ENCODE results near the gene SIX2. TPM values are rescaled to one million over a fixed set of nuclear protein-coding genes. Genes with fewer than 3 reads are reported as not detected.

SIX2 gene
- total RNA-seq, 1 experiment from 2014 or later, result 0.51 TPM

- intact Hi-C loops (cut with micrococcal nuclease; ENCODE audit: unreplicated experiment) (no loop called here), in situ Hi-C loops (cut with HindIII; ENCODE audit: low pct_unique_long_range_greater_than_20kb, low sequenced_read_pairs) (no loop called here)
- DNase-seq (ENCODE audit: low read depth, low spot score) (no peak), ATAC-seq (no peak)
- Histone ChIP-seq H3K27ac (ENCODE audit: low read length) (no peak overlapping the region), H3K27me3 (ENCODE audit: control insufficient read depth, insufficient read depth, low read length) (peaks cover 16% of the 10 kb centered on the region), H3K9me3 (ENCODE audit: control insufficient read depth, insufficient read depth, low read depth, low read length) (no peaks in the 10 kb centered on the region), H3K36me3 (ENCODE audit: control insufficient read depth, insufficient read depth, low read length) (no peaks in the 10 kb centered on the region), H3K4me1 (ENCODE audit: control insufficient read depth, insufficient read depth, low read length) (no peaks in the 10 kb centered on the region), H3K4me3 (ENCODE audit: low read depth in 2 of 2, low read length in 2 of 2) (no peak overlapping the region)
- no TSS peak for BruUV-seq (replicated peaks)
- TF ChIP-seq TCF7L2 (IDR thresholded peaks at IDR 0.05; ENCODE audit: low read depth, low read length) (no peak), SIN3A (IDR thresholded peaks at IDR 0.05; ENCODE audit: borderline replicate concordance, insufficient read depth, low read depth, low read length) (no peak), REST (IDR thresholded peaks at IDR 0.05; ENCODE audit: insufficient read depth in 1 of 2, low read depth in 2 of 2, low read length in 1 of 2) (no peak), CTCF (IDR thresholded peaks at IDR 0.05) (no peak), POLR2AphosphoS5 (IDR thresholded peaks at IDR 0.05; ENCODE audit: low read depth, low read length) (no peak)
- ChIA-PET POLR2A (no interaction called here), CTCF (no interaction called here)
Measured at GRCh38 chr2:45046786-45047185, 37.5 kb upstream of the SIX2 start.

- Histone ChIP-seq H3K4me1 (ENCODE audit: control insufficient read depth, insufficient read depth, low read length) (no peaks in the 10 kb centered on the region), H3K36me3 (ENCODE audit: control insufficient read depth, insufficient read depth, low read length) (no peaks in the 10 kb centered on the region), H3K27ac (ENCODE audit: low read length) (no peak overlapping the region), H3K27me3 (ENCODE audit: control insufficient read depth, insufficient read depth, low read length) (peaks cover 16% of the 10 kb centered on the region), H3K9me3 (ENCODE audit: control insufficient read depth, insufficient read depth, low read depth, low read length) (no peaks in the 10 kb centered on the region), H3K4me3 (ENCODE audit: low read depth in 2 of 2, low read length in 2 of 2) (no peak overlapping the region)
- no peak for ATAC-seq
- POLR2A ChIA-PET, result no interaction called here
- DNase-seq (ENCODE audit: low read depth, low spot score), result no peak
- CTCF ChIA-PET, result no interaction called here
- TF ChIP-seq CTCF (IDR thresholded peaks at IDR 0.05) (no peak), POLR2AphosphoS5 (IDR thresholded peaks at IDR 0.05; ENCODE audit: low read depth, low read length) (no peak)
- no TSS peak for BruUV-seq (replicated peaks)
- intact Hi-C loops (cut with micrococcal nuclease; ENCODE audit: unreplicated experiment), result no loop called here
- in situ Hi-C loops (cut with HindIII; ENCODE audit: low pct_unique_long_range_greater_than_20kb, low sequenced_read_pairs), result no loop called here
Measured at GRCh38 chr2:45045706-45046105, 36.5 kb upstream of the SIX2 start.

GRCh38 chr2:45044916-45045315, 35.7 kb upstream of the SIX2 start:
- Histone ChIP-seq H3K27ac (ENCODE audit: low read length) (no peak overlapping the region), H3K4me3 (ENCODE audit: low read depth in 2 of 2, low read length in 2 of 2) (no peak overlapping the region), H3K27me3 (ENCODE audit: control insufficient read depth, insufficient read depth, low read length) (peaks cover 16% of the 10 kb centered on the region), H3K36me3 (ENCODE audit: control insufficient read depth, insufficient read depth, low read length) (no peaks in the 10 kb centered on the region), H3K9me3 (ENCODE audit: control insufficient read depth, insufficient read depth, low read depth, low read length) (no peaks in the 10 kb centered on the region), H3K4me1 (ENCODE audit: control insufficient read depth, insufficient read depth, low read length) (no peaks in the 10 kb centered on the region)
- ChIA-PET CTCF (no interaction called here), POLR2A (no interaction called here)
- DNase-seq (ENCODE audit: low read depth, low spot score), result no peak
- in situ Hi-C loops (cut with HindIII; ENCODE audit: low pct_unique_long_range_greater_than_20kb, low sequenced_read_pairs) (no loop called here), intact Hi-C loops (cut with micrococcal nuclease; ENCODE audit: unreplicated experiment) (no loop called here)
- TF ChIP-seq REST (IDR thresholded peaks at IDR 0.05; ENCODE audit: insufficient read depth in 1 of 2, low read depth in 2 of 2, low read length in 1 of 2), result no peak
- TF ChIP-seq SIN3A (IDR thresholded peaks at IDR 0.05; ENCODE audit: borderline replicate concordance, insufficient read depth, low read depth, low read length), result no peak
- no peak for TF ChIP-seq TCF7L2 (IDR thresholded peaks at IDR 0.05; ENCODE audit: low read depth, low read length)
- no peak for TF ChIP-seq CTCF (IDR thresholded peaks at IDR 0.05)
- ATAC-seq, result no peak
- BruUV-seq (replicated peaks), result no TSS peak
